ENCODE results near the gene JMY.

The JMY gene

GRCh38 chr5:79333852-79334557, 98.1 kb downstream of the JMY start:
- no peaks in the 10 kb centered on the region for H3K27me3 ChIP-seq (ENCODE audit: insufficient read depth, low read length)
- no peaks in the 10 kb centered on the region for H3K4me1 ChIP-seq (ENCODE audit: control insufficient read depth, insufficient read depth, low read length, unreplicated experiment)
- H3K79me2 ChIP-seq (ENCODE audit: control insufficient read depth, insufficient read depth, low read length, unreplicated experiment): no peaks in the 10 kb centered on the region
- H3K36me3 ChIP-seq (ENCODE audit: insufficient read depth, low read length): no peaks in the 10 kb centered on the region
- no peak overlapping the region for H2AFZ ChIP-seq (ENCODE audit: low read length, unreplicated experiment)
- H3K27ac ChIP-seq (ENCODE audit: low read depth, low read length): no peak overlapping the region
- H3K4me3 ChIP-seq (ENCODE audit: low read depth, low read length): no peak overlapping the region

- H3K27me3 ChIP-seq (ENCODE audit: insufficient read depth, low read length): no peaks in the 10 kb centered on the region
- H3K4me3 ChIP-seq (ENCODE audit: low read depth, low read length): no peak overlapping the region
- no peaks in the 10 kb centered on the region for H3K79me2 ChIP-seq (ENCODE audit: control insufficient read depth, insufficient read depth, low read length, unreplicated experiment)
- peaks cover 7% of the 10 kb centered on the region for H3K4me1 ChIP-seq (ENCODE audit: control insufficient read depth, insufficient read depth, low read length, unreplicated experiment)
- no peak overlapping the region for H2AFZ ChIP-seq (ENCODE audit: low read length, unreplicated experiment)
- no peaks in the 10 kb centered on the region for H3K36me3 ChIP-seq (ENCODE audit: insufficient read depth, low read length)
- H3K27ac ChIP-seq (ENCODE audit: low read depth, low read length): no peak overlapping the region
Observed at GRCh38 chr5:79346420-79346824, 110.5 kb downstream of the JMY start.

GRCh38 chr5:79349047-79349446, 113.1 kb downstream of the JMY start:
- Histone ChIP-seq H3K4me3 (ENCODE audit: low read depth, low read length) (no peak overlapping the region), H3K36me3 (ENCODE audit: insufficient read depth, low read length) (no peaks in the 10 kb centered on the region), H3K4me1 (ENCODE audit: control insufficient read depth, insufficient read depth, low read length, unreplicated experiment) (peaks cover 7% of the 10 kb centered on the region), H2AFZ (ENCODE audit: low read length, unreplicated experiment) (no peak overlapping the region), H3K79me2 (ENCODE audit: control insufficient read depth, insufficient read depth, low read length, unreplicated experiment) (no peaks in the 10 kb centered on the region), H3K27me3 (ENCODE audit: insufficient read depth, low read length) (no peaks in the 10 kb centered on the region), H3K27ac (ENCODE audit: low read depth, low read length) (no peak overlapping the region)

GRCh38 chr5:79349881-79350280, 114.0 kb downstream of the JMY start:
- Histone ChIP-seq H3K4me3 (ENCODE audit: low read depth, low read length) (no peak overlapping the region), H3K4me1 (ENCODE audit: control insufficient read depth, insufficient read depth, low read length, unreplicated experiment) (peaks cover 7% of the 10 kb centered on the region), H3K79me2 (ENCODE audit: control insufficient read depth, insufficient read depth, low read length, unreplicated experiment) (no peaks in the 10 kb centered on the region), H3K27me3 (ENCODE audit: insufficient read depth, low read length) (no peaks in the 10 kb centered on the region), H3K27ac (ENCODE audit: low read depth, low read length) (no peak overlapping the region), H3K36me3 (ENCODE audit: insufficient read depth, low read length) (no peaks in the 10 kb centered on the region), H2AFZ (ENCODE audit: low read length, unreplicated experiment) (no peak overlapping the region)

- Histone ChIP-seq H2AFZ (ENCODE audit: low read length, unreplicated experiment) (no peak overlapping the region), H3K27ac (ENCODE audit: low read depth, low read length) (no peak overlapping the region), H3K36me3 (ENCODE audit: insufficient read depth, low read length) (no peaks in the 10 kb centered on the region), H3K4me1 (ENCODE audit: control insufficient read depth, insufficient read depth, low read length, unreplicated experiment) (no peaks in the 10 kb centered on the region), H3K79me2 (ENCODE audit: control insufficient read depth, insufficient read depth, low read length, unreplicated experiment) (no peaks in the 10 kb centered on the region), H3K27me3 (ENCODE audit: insufficient read depth, low read length) (no peaks in the 10 kb centered on the region), H3K4me3 (ENCODE audit: low read depth, low read length) (no peak overlapping the region)
Observed at GRCh38 chr5:79357398-79357797, 121.5 kb downstream of the JMY start.
